Kidney (tissue), 14 donors: ENCODE results near the gene PROP1. TPM values are rescaled to one million over a fixed set of nuclear protein-coding genes. Genes with fewer than 3 reads are reported as not detected.

ENCODE experiments used
- DNase-seq, 5 donors: peaks; one replicate each; pipeline ENCODE4 v3.0.0-alpha.2; 2013 to 2020
- FAIRE-seq: peaks from 2 replicates; lab custom pipeline; 2012; peaks lifted over from hg19 to GRCh38; lab: Jason Lieb, UNC
- H3K27ac ChIP-seq, 2 donors: one replicate each; pipeline ENCODE4 v1.7.0; 2013; ENCODE audit warnings: low read depth in 2 of 2, low read length in 2 of 2, inconsistent platforms in 1 of 2
- H3K27me3 ChIP-seq: one replicate; pipeline ENCODE4 v1.7.1; 2013; ENCODE audit warnings: low read length, inconsistent platforms; ENCODE audit not compliant: control insufficient read depth, insufficient read depth
- H3K36me3 ChIP-seq, 3 donors: one replicate each; pipeline versions ENCODE4 v1.7.0 to v1.7.1; 2013; ENCODE audit warnings: low read length in 3 of 3, control low read depth in 1 of 3, inconsistent platforms in 1 of 3; ENCODE audit not compliant: insufficient read depth in 3 of 3, control insufficient read depth in 2 of 3
- H3K4me1 ChIP-seq, 3 donors: one replicate each; pipeline versions ENCODE4 v1.7.0 to v1.7.1; 2013; ENCODE audit warnings: low read length in 3 of 3, inconsistent platforms in 1 of 3, low read depth in 1 of 3; ENCODE audit not compliant: control insufficient read depth in 2 of 3, insufficient read depth in 2 of 3
- H3K4me3 ChIP-seq, 3 donors: one replicate each; pipeline versions ENCODE4 v1.7.0 to v1.8.1; 2013; ENCODE audit warnings: low read length in 3 of 3, control low read depth in 1 of 3, inconsistent platforms in 1 of 3
- H3K9ac ChIP-seq, 3 donors: one replicate each; pipeline versions ENCODE4 v1.7.0 to v1.7.1; 2013; ENCODE audit warnings: low read length in 3 of 3, control low read depth in 1 of 3, inconsistent platforms in 1 of 3
- H3K9me3 ChIP-seq, 3 donors: one replicate each; pipeline versions ENCODE4 v1.7.0 to v1.7.1; 2013; ENCODE audit warnings: low read length in 3 of 3, control low read depth in 1 of 3, inconsistent platforms in 1 of 3; ENCODE audit not compliant: control insufficient read depth in 2 of 3, insufficient read depth in 1 of 3
- CTCF ChIP-seq: IDR thresholded peaks from 3 replicates; pipeline ENCODE4 v1.5.1; 2012; ENCODE audit warnings: mild to moderate bottlenecking, moderate library complexity, borderline replicate concordance; ENCODE audit not compliant: insufficient read depth; ENCODE audit errors: extremely low read depth
- intact Hi-C: fragments of 100-400 bp; cut with DNase I; formaldehyde crosslinking; loops from one replicate; pipeline ENCODE4 v1.11.1; 2022
- polyA plus RNA-seq: library from polyadenylated mRNA; stranded (reverse); fragments of 350-450 nt; fragmentation: Illumina TruSeq; extraction: RNeasy Lipid Tissue Mini Kit (QIAGEN cat#74804); gene quantifications from one replicate; pipeline ENCODE4 v1.2.3, GENCODE V29; 2014; ENCODE audit warnings: low read depth, low replicate concordance; ENCODE audit not compliant: insufficient read depth
- total RNA-seq: library from RNA; stranded (reverse); fragmentation: NEBNext Ultra II Directional; extraction: Animal tissue kit (Norgen Biotek cat#: 25700); gene quantifications from one replicate; pipeline ENCODE4 v1.2.1, GENCODE V29; 2021
- donor health status: control.
- donor health status: control.
- donor health status: control.
- donor health status: control.
- donor health status: control.
- donor health status: DM: yes; HTN: yes; CAD: no.
- donor health status: Normal renal cell carcinoma (clear cell type).

The PROP1 gene
- total and polyA plus RNA-seq, 2 donors from 2014 or later, result not detected

GRCh38 chr5:177984584-177985206 is 11.3 kb downstream of the PROP1 start:
- no peak overlapping the region for H3K9ac ChIP-seq
- H3K27ac ChIP-seq, result no peak overlapping the region
- TF ChIP-seq CTCF, result no peak
- H3K4me3 ChIP-seq, result no peak overlapping the region
- FAIRE-seq (no peak), DNase-seq (peak in 3 of 5 donors; percentile 18 to 46 (median 29))
- no peaks in the 10 kb centered on the region for H3K4me1 ChIP-seq
- peaks cover 24% of the 10 kb centered on the region for H3K27me3 ChIP-seq
- intact Hi-C loops, result no loop called here
- no peaks in the 10 kb centered on the region for H3K9me3 ChIP-seq
- H3K36me3 ChIP-seq, result no peaks in the 10 kb centered on the region

- TF ChIP-seq CTCF, result no peak
- FAIRE-seq (no peak), DNase-seq (no peak)
- Histone ChIP-seq H3K9ac (no peak overlapping the region), H3K27ac (no peak overlapping the region), H3K27me3 (peaks cover 24% of the 10 kb centered on the region), H3K4me3 (no peak overlapping the region), H3K4me1 (no peaks in the 10 kb centered on the region), H3K36me3 (no peaks in the 10 kb centered on the region), H3K9me3 (no peaks in the 10 kb centered on the region)
- intact Hi-C loops, result no loop called here
Observed at GRCh38 chr5:177983763-177984583, 12.1 kb downstream of the PROP1 start.

GRCh38 chr5:177982956-177983355 is 13.1 kb downstream of the PROP1 start:
- FAIRE-seq (no peak), DNase-seq (no peak)
- no peak overlapping the region for H3K4me3 ChIP-seq
- intact Hi-C loops, result no loop called here
- H3K9me3 ChIP-seq, result no peaks in the 10 kb centered on the region
- no peaks in the 10 kb centered on the region for H3K4me1 ChIP-seq
- H3K27me3 ChIP-seq, result peaks cover 24% of the 10 kb centered on the region
- no peak overlapping the region for H3K27ac ChIP-seq
- no peak overlapping the region for H3K9ac ChIP-seq
- TF ChIP-seq CTCF, result no peak
- no peaks in the 10 kb centered on the region for H3K36me3 ChIP-seq
